Kasumi-1 (cell line): ENCODE results near the gene TAOK3.

Experiments
- DNase-seq, 2 experiments: peaks; one replicate each; lab custom pipeline; 2025; lab: John Stamatoyannopoulos, UW

The TAOK3 gene

GRCh38 chr12:118337194-118337838 lies 35.4 kb downstream of the TAOK3 start:
- no peak for DNase-seq

GRCh38 chr12:118336123-118336522 lies 36.6 kb downstream of the TAOK3 start:
- DNase-seq = no peak

DNA sequence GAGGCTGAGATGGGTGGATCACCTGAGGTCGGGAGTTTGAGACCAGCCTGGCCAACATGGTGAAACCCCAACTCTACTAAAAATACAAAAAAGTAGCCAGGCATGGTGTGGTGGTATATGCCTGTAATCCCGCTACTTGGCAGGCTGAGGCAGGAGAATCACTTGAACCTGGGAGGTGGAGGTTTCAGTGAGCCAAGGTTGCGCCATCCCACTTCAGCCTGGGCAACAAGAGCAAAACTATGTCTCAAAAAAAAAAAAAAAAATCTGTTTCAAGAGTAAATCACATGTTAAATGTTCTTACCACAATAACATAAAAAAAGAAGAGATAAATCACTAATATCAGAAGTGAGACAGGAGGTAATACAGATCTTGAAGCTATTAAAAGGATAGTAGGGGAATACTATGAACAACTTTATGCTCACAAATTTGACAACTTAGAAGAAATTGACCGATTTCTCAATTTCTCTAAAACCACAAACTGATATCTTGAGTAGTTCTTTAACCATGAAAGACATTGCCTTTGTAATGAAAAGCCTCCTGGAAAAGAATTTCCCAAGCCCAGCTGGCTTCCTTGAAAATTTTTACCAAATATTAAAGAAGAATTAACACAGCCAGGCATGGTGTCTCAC lies 37.7 kb downstream of the TAOK3 start:
- DNase-seq = no peak

GRCh38 chr12:118334241-118334640 lies 38.5 kb downstream of the TAOK3 start:
- no peak for DNase-seq

GRCh38 chr12:118332511-118332910 lies 40.2 kb downstream of the TAOK3 start:
- peak; percentile 65 to 67 for DNase-seq

- DNase-seq = peak; percentile 96 to 98
Measured at GRCh38 chr12:118330421-118331018, 42.2 kb downstream of the TAOK3 start.

- DNase-seq = peak; percentile 46 to 48
Measured at GRCh38 chr12:118328486-118329330, 44.0 kb downstream of the TAOK3 start.

DNA sequence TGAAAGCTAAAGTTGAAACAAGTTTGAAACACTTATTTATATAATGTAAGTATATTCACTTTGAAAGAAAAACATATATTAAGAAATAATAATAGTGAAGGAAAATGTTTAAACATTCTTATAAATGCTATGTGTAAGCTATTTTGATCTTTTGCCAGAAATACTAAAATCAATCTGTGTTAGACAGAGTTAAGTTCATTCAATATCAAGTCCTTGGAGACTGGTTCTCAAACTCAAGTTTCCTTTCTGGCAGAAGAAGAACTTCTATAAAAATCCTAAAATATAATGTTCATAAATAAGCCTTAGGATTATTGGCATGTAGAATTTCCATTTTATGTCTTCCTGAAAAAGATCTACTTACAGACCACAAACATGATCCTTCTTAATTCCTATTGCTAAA lies 45.3 kb downstream of the TAOK3 start:
- DNase-seq = no peak

DNA sequence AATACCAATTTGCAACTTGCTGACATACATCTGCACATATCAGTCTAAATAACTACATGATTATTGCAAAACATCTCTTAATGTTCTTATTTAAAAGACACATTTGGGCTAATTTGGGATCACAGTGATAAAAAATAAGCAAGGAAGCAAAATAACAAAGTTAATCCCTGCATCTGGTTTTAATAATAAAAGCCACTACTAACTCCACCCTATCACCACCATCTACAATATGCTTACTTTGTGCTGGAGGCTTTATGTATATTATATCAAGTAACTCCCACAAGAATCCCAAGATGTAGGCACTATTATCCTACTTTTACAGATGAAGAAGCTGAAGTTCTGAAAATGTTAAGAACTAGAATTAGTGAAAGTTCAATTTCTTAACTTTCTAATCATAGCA lies 45.7 kb downstream of the TAOK3 start:
- no peak for DNase-seq

GRCh38 chr12:118325081-118325480 lies 47.6 kb downstream of the TAOK3 start:
- DNase-seq = no peak

DNA sequence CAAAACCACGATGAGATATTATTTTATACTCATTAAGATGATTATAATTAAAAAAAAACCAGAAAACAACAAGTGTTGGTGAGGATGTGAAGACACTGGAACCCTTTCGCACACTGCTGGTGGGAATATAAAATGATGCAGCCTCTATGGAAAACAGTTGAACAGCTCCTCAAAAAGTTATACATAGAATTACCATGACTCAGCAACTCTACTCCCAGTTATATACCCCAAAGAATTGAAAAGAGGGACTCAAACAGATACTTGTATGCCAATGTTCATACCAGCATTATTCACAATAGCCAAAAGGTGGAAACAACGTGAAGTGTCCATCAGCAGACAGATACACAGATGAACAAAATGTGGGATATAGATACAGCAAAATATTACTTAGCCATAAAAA lies 53.1 kb downstream of the TAOK3 start:
- no peak for DNase-seq

DNA sequence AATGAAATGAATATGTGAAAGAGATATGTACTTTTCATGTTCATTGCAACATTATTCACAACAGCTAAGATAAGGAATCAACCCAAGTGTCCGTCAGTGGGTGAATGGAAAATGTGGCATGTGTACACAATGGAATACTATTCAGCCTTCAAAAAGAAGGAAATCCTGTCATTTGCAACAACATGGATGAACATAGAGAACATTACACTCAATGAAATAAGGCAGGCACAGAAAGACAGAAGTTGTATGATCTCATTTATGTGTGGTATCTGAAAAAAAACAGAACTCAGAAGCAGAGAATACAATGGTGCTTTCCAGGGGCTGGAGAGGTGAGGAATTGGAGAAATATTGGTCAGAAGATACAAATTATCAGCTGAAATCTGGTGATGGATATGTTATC lies 54.0 kb downstream of the TAOK3 start:
- no peak for DNase-seq

DNA sequence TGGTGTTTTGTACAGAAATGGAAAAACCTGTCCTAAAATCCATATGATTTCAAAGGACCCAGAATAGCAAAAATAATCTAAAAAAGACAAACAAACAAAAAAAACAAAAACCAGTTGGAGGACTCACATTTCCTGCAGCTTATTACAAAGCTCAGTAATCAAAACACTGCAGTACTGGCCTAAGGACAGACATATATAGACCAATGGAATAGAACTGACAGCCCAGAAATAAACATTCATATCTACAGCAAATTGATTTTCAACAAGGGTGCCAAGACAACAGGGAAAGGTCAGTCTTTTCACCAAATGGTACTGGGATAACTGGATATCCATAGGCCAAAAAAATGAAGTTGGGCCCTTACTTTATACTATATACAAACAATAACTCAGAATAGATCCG lies 55.0 kb downstream of the TAOK3 start:
- no peak for DNase-seq

DNA sequence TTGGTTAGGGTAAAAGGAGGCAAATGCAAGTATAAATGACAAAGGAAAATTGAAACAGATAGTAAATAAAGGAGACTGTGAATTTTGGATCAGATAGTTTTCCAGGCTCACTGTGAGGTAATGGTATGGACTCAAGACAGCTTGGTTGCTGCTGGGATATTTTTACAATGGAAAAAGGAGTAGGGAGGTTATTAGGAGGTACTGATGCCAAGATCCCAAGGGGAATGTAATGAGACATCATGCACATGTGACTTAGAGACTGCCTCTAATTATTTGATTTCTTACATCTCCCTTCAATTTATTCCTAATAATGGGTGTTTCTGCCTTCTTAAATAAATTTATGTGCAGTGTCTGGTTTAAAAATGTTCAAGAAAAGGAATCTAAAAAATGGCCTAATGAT lies 56.9 kb downstream of the TAOK3 start:
- no peak for DNase-seq

GRCh38 chr12:118312578-118312977 lies 60.1 kb downstream of the TAOK3 start:
- no peak for DNase-seq

GRCh38 chr12:118311666-118312065 lies 61.0 kb downstream of the TAOK3 start:
- DNase-seq = no peak

GRCh38 chr12:118310320-118310719 lies 62.4 kb downstream of the TAOK3 start:
- DNase-seq = no peak

DNA sequence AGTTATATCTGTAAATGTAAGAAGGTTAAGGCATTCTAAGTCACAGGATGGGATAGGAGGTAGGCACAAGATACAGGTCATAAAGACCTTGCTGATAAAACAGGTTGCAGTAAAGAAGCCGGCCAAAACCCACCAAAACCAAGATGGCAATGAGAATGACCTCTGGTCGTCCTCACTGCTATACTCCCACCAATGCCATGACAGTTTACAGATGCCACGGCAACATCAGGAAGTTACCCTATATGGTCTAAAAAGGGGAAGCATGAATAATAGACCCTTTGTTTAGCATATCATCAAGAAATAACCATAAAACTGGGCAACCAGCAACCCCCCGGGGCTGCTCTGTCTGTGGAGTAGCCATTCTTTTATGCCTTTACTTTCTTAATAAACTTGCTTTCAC lies 64.7 kb downstream of the TAOK3 start:
- DNase-seq = peak; percentile 63 to 80

- DNase-seq = peak; percentile 45 to 47
Measured at GRCh38 chr12:118307069-118307954, 65.4 kb downstream of the TAOK3 start.

- no peak for DNase-seq
Measured at GRCh38 chr12:118304093-118304492, 68.6 kb downstream of the TAOK3 start.

GRCh38 chr12:118302053-118302452 lies 70.7 kb downstream of the TAOK3 start:
- DNase-seq = no peak
